Right lobe of liver (tissue), 6 donors: ENCODE data around the gene TANGO2. TPM values are rescaled to one million over a fixed set of nuclear protein-coding genes. Genes with fewer than 3 reads are reported as not detected.

Experiments
- ATAC-seq, 4 donors: fragments of 200-7000 bp; cut with Tn5 transposase; one replicate each; pipeline ENCODE4 v1.9.1; 2020; ENCODE audit warnings: mild to moderate bottlenecking in 4 of 4, moderate library complexity in 4 of 4
- DNase-seq, 3 donors: peaks; one replicate each; pipeline ENCODE4 v3.0.0-alpha.2; 2020
- H3K27ac ChIP-seq, 3 donors: fragments of 200-600 bp; one replicate each; pipeline ENCODE4 v1.8.0; 2022
- H3K27me3 ChIP-seq, 2 donors: fragments of 200-600 bp; one replicate each; pipeline ENCODE4 v1.8.0; 2022
- H3K36me3 ChIP-seq, 4 donors: fragments of 200-600 bp; sonication (generic) in 1 of 4; one replicate each; pipeline versions ENCODE4 v1.5.1 to v1.8.0; 2017 to 2022; ENCODE audit warnings: control low read depth in 1 of 4
- H3K4me1 ChIP-seq, 4 donors: fragments of 200-600 bp; sonication (generic) in 1 of 4; one replicate each; pipeline versions ENCODE4 v1.5.1 to v1.8.0; 2017 to 2022; ENCODE audit warnings: control low read depth in 1 of 4
- H3K4me3 ChIP-seq, 3 donors: fragments of 200-600 bp; one replicate each; pipeline ENCODE4 v1.8.0; 2022
- H3K9me3 ChIP-seq, 4 donors: fragments of 200-600 bp; sonication (generic) in 1 of 4; one replicate each; pipeline versions ENCODE4 v1.5.1 to v1.8.0; 2017 to 2022; ENCODE audit warnings: control low read depth in 1 of 4
- POLR2A ChIP-seq: fragments of 450-650 bp; IDR thresholded peaks from one replicate; pipeline ENCODE4 v1.6.1; 2017; ENCODE audit warnings: antibody characterized with exemption, mild to moderate bottlenecking
- WGBS: methylation state at CpG from one replicate; pipeline ENCODE4 v1.1.6; 2018; ENCODE audit warnings: low coverage, low lambda C conversion rate; ENCODE audit not compliant: insufficient coverage; ENCODE audit errors: missing lambda C conversion rate; 5-methylcytosine and 5-hydroxymethylcytosine counted together
- intact Hi-C, 2 donors: fragments of 100-400 bp; cut with DNase I; formaldehyde crosslinking; loops; one replicate each; pipeline versions ENCODE4 v1.11.2 to v1.14.1; 2022
- total RNA-seq, 6 experiments: library from RNA; depleted of rRNA in 2 of 6; stranded (reverse); fragments of >200 nt in 2 of 6; fragmentation: NEBNext Ultra II Directional in 3 of 6; extraction: Animal tissue kit (Norgen Biotek cat#: 25700) in 3 of 6; gene quantifications; one replicate each; pipeline versions ENCODE4 v1.1.0 to v1.2.4, GENCODE V29; 2016 to 2023
- TF ChIP-seq, protein P1 (sequence below), 4 donors: fragments of 200-600 bp in 3 of 4; fragments of 450-650 bp in 1 of 4; IDR thresholded peaks; one replicate each; pipeline versions ENCODE4 v1.5.1 to v1.8.0; 2016 to 2022; ENCODE audit warnings: antibody characterized with exemption in 4 of 4, mild to moderate bottlenecking in 2 of 4
- donor health status: DM: no; HTN: yes; CAD: no.
- donor health status: DM: no; HTN: no; CAD: no.
- donor health status: DM: no; HTN: no; CAD: no.
- donor health status: DM: no; HTN: yes; CAD: no.
- donor health status: DM: no; HTN: yes; CAD: no.

TANGO2 gene
- total RNA-seq, 6 experiments from 2014 or later, result 11.0 to 27.0 (median 15.5) TPM

DNA sequence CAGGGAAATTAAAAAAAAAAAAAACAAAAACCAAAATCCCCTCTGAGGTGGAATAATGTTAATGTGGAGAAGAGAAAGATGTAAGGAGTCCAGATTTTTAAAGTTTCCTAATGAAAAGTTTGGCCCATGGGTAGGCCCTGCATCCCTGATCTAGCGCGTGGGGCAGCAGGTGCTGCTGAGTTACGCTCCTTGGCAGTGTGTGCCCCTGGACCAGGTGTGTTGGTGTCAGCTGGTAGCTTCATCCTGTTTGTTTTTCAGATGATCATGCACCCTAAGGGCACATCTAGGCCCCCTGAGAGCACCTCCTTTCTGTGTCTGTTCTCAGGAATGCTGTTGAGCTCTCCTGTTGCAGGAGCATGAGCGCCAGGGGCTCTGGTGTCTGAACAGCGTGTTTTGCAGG is 65.9 kb downstream of the TANGO2 start:
- no peak for DNase-seq
- H3K9me3 ChIP-seq, result no peaks in the 10 kb centered on the region
- intact Hi-C loops, result no loop called here
- TF ChIP-seq, protein P1, sequence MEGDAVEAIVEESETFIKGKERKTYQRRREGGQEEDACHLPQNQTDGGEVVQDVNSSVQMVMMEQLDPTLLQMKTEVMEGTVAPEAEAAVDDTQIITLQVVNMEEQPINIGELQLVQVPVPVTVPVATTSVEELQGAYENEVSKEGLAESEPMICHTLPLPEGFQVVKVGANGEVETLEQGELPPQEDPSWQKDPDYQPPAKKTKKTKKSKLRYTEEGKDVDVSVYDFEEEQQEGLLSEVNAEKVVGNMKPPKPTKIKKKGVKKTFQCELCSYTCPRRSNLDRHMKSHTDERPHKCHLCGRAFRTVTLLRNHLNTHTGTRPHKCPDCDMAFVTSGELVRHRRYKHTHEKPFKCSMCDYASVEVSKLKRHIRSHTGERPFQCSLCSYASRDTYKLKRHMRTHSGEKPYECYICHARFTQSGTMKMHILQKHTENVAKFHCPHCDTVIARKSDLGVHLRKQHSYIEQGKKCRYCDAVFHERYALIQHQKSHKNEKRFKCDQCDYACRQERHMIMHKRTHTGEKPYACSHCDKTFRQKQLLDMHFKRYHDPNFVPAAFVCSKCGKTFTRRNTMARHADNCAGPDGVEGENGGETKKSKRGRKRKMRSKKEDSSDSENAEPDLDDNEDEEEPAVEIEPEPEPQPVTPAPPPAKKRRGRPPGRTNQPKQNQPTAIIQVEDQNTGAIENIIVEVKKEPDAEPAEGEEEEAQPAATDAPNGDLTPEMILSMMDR (IDR thresholded peaks at IDR 0.05), result no peak
- no peak for TF ChIP-seq POLR2A
- H3K36me3 ChIP-seq, result peaks cover 9 to 62% (median 38%) of the 10 kb centered on the region in 4 donors
- no peak overlapping the region for H3K4me3 ChIP-seq
- peaks cover 0 to 38% (median 23%) of the 10 kb centered on the region in 4 donors for H3K4me1 ChIP-seq
- no peaks in the 10 kb centered on the region for H3K27me3 ChIP-seq
- WGBS, result 98% methylated on average over 5 of the region's 5 CpGs
- no peak for ATAC-seq
- no peak overlapping the region for H3K27ac ChIP-seq

DNA sequence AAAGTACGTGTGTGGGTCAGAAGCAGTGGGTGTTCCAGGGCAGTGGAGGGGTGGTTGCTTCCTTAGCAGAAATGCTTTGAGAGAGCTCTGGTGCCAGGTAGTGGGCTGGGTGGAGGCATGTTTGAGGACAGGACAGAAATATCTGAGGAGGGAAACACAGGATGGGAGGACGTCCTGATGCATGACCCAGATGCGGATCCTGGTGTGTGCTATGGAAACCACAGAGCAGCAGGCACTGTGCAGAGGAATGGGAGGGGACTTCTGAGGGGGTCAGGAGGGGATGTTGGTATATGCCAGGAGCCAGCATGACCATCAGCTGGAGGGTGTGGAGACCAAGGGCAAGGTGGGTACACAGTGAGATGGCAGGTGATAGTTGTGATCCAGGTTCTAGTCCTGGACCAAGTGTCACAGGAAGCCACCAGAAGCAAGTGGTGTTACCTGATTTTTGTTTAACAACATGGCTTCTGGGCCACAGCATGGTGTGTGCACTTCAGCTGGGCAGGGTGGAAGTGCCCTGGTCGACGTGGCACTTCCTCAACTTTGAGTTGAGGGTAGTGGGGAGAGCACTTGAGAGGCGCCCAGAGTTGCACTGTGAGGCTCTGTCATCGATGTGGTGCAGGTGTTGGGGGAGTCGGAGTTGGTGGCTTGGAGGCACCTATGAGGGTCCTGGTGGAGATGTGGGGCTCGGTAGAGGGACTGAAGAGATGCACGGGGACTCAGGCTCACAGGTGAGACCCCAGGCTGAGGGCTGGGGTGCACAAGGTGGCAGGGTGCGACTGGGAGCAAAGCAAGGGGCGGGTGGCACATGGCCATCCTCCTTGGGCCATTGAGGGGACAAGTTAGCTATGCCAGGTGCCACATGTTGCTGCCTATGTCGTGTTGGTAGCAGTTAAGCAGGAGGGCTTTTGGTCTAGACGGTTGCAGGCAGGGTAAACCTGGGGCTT is 66.7 kb downstream of the TANGO2 start:
- Histone ChIP-seq H3K36me3 (peaks cover 9 to 68% (median 39%) of the 10 kb centered on the region in 4 donors), H3K9me3 (no peaks in the 10 kb centered on the region), H3K27me3 (no peaks in the 10 kb centered on the region), H3K27ac (no peak overlapping the region), H3K4me1 (peaks cover 0 to 37% (median 22%) of the 10 kb centered on the region in 4 donors), H3K4me3 (no peak overlapping the region)
- ATAC-seq, result no peak
- intact Hi-C loops, result no loop called here
- DNase-seq, result no peak
- TF ChIP-seq, protein P1 (IDR thresholded peaks at IDR 0.05), result no peak
- TF ChIP-seq POLR2A, result no peak
- WGBS, result 78% methylated on average over 8 of the region's 14 CpGs

DNA sequence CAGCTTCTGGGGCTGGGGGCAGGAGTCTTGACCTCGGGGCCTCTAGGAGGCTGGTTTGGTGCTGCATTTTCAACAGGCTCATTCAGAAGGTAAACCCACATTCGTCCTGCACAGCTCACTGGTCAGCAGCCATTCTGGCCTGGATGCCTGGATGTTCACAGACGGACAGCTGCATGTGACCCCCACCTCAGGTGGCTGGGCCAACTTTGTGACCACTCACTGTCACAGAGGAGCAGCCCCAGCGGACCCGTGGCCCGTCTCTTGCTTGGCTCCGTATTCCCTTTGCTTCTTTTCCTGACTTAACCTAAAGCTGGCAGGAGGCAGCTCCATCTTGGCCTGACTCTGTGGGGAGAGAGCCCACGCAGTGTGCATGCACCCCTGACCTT is 67.3 kb downstream of the TANGO2 start:
- no peak overlapping the region for H3K27ac ChIP-seq
- no peaks in the 10 kb centered on the region for H3K9me3 ChIP-seq
- DNase-seq, result no peak
- H3K36me3 ChIP-seq, result peaks cover 9 to 71% (median 39%) of the 10 kb centered on the region in 4 donors
- 63% methylated on average over 6 of the region's 8 CpGs for WGBS
- H3K4me1 ChIP-seq, result peaks cover 0 to 37% (median 21%) of the 10 kb centered on the region in 4 donors
- H3K4me3 ChIP-seq, result no peak overlapping the region
- no peak for ATAC-seq
- H3K27me3 ChIP-seq, result no peaks in the 10 kb centered on the region
- TF ChIP-seq POLR2A, result no peak
- TF ChIP-seq, protein P1 (IDR thresholded peaks at IDR 0.05), result no peak
- intact Hi-C loops, result no loop called here

DNA sequence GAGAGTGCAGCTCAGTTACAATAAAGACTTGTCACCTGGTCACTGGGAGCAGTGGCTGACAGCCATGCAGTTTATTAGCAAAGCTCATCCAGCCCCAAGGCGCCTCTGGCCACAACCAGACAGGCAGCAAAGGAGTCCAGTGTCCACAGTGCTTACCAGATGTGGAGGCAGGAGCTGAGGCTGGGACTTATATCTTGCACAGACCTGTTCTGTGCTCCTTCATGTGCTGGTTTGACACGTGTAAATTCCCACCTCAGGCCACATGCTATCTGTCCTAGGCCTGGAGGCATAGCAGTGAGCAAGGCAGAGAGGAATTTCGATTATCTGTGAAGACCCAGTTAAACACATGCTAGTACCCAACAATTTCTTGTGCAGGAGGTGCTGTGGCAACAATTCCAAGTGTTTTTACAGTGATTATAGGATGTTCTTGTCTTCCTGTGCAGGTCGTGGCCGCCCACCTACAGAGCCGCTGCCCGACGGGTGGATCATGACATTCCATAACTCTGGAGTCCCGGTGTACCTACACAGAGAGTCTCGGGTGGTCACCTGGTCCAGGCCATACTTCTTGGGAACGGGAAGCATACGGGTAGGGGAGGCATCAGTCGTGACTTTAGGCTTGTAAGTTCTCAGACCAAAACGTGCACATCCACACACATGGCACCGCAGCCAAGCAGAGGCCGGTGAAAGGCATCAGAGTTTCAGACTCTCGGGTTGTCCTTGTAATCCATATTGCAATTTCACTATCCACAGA is 68.5 kb downstream of the TANGO2 start:
- Histone ChIP-seq H3K27ac (no peak overlapping the region), H3K36me3 (peaks cover 9 to 71% (median 39%) of the 10 kb centered on the region in 4 donors), H3K4me3 (no peak overlapping the region), H3K4me1 (peaks cover 0 to 33% (median 17%) of the 10 kb centered on the region in 4 donors), H3K9me3 (no peaks in the 10 kb centered on the region), H3K27me3 (no peaks in the 10 kb centered on the region)
- DNase-seq (no peak), ATAC-seq (no peak)
- WGBS, result 80% methylated on average over 2 of the region's 17 CpGs
- TF ChIP-seq POLR2A, result no peak
- TF ChIP-seq, protein P1 (IDR thresholded peaks at IDR 0.05), result no peak
- intact Hi-C loops, result no loop called here
